Measurements from ENCODE around the gene STPG3. TPM values are rescaled to one million over a fixed set of nuclear protein-coding genes. Genes with fewer than 3 reads are reported as not detected.

Gene STPG3
- total and polyA plus RNA-seq, 2 of the 13 experiments (the other 11 are each of a cell fraction or from before 2014, with no cell fraction given) = not detected

GRCh38 chr9:137227054-137227852, 23.8 kb upstream of the STPG3 start, which contains the start of gene RNF224 (continued):
- TF ChIP-seq ZNF281 (CRISPR knock-in tag; IDR thresholded peaks at IDR 0.05; ENCODE audit: borderline replicate concordance) (0 out of 2 replicates have a peak, but pooled peaks have one; percentile 28), ZNF430 (CRISPR knock-in tag; IDR thresholded peaks at IDR 0.05) (no peak), CBFB (CRISPR knock-in tag; IDR thresholded peaks at IDR 0.05) (peak; percentile 12; the same call in 1 of the 2 replicates), ZNF687 (CRISPR knock-in tag; IDR thresholded peaks at IDR 0.05) (peak; percentile 40; the same call in 1 of the 2 replicates), MTA1 (CRISPR knock-in tag; IDR thresholded peaks at IDR 0.05; ENCODE audit: borderline replicate concordance) (peak; percentile 51; the same call in 1 of the 2 replicates), CREBL2 (CRISPR knock-in tag; IDR thresholded peaks at IDR 0.05; ENCODE audit: borderline replicate concordance) (no peak), ZNF672 (CRISPR knock-in tag; IDR thresholded peaks at IDR 0.05) (no peak), SALL1 (CRISPR knock-in tag; IDR thresholded peaks at IDR 0.05) (peak; percentile 55), ZBTB7B (CRISPR knock-in tag; IDR thresholded peaks at IDR 0.05) (peak; percentile 76; the same call in 1 of the 2 replicates), ZNF576 (CRISPR knock-in tag; IDR thresholded peaks at IDR 0.05) (no peak), MYC (CRISPR knock-in tag; IDR thresholded peaks at IDR 0.05; ENCODE audit: borderline replicate concordance) (0 out of 2 replicates have a peak, but pooled peaks have one; percentile 31), FOXO1 (CRISPR knock-in tag; IDR thresholded peaks at IDR 0.05) (peak; percentile 29; the same call in 1 of the 2 replicates), ZNF83 (CRISPR knock-in tag; IDR thresholded peaks at IDR 0.05; ENCODE audit: borderline replicate concordance) (no peak), CBX5 (CRISPR knock-in tag; IDR thresholded peaks at IDR 0.05; ENCODE audit: borderline replicate concordance) (peak; percentile 48; the same call in 1 of the 2 replicates), ZSCAN5A (CRISPR knock-in tag; IDR thresholded peaks at IDR 0.05; ENCODE audit: borderline replicate concordance) (no peak), TAF1 (CRISPR knock-in tag; IDR thresholded peaks at IDR 0.05) (no peak)

Data from HepG2 (cell line).